ENCODE measurements around the gene CAMK2B.

CAMK2B gene

DNA sequence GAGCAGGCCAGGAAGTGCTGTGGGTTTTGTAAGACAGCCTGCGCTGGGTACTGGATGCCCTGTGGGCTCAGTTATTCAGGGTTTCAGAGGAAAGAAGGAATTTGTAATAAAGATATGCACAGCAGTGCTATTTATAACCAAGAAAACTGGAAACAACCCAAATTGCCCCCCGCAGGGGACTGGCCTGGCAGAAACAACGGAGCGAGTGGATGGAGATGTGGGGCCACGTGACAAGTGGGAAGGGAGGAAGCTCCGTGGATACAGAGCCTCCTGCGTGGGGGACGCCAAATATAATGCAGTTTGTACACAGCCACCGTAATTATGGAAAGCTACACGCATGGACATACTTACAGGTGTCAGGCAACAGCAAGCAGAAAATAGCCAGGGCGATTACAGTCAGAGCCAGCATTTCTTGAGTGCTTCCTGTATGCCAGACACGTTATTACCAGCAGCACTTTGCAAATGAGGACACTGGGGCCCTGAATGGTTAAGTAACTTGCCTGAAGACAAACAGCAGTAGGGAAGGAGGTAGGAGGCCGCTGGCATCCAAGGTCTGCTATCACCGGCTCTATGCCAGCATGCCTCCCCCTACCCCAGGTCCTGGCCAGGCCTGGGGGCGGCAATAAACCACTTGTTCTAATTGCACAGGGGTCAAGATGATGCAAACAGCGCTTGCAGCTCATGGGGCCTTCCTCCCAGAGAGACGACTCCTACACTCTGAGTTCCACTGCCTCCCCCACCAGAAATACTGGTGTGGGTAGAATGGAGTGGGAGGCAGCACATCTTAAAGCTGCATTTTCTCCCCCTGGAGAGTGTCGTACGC lies 8.7 kb upstream of the CAMK2B start:
- TF ChIP-seq, protein P1, sequence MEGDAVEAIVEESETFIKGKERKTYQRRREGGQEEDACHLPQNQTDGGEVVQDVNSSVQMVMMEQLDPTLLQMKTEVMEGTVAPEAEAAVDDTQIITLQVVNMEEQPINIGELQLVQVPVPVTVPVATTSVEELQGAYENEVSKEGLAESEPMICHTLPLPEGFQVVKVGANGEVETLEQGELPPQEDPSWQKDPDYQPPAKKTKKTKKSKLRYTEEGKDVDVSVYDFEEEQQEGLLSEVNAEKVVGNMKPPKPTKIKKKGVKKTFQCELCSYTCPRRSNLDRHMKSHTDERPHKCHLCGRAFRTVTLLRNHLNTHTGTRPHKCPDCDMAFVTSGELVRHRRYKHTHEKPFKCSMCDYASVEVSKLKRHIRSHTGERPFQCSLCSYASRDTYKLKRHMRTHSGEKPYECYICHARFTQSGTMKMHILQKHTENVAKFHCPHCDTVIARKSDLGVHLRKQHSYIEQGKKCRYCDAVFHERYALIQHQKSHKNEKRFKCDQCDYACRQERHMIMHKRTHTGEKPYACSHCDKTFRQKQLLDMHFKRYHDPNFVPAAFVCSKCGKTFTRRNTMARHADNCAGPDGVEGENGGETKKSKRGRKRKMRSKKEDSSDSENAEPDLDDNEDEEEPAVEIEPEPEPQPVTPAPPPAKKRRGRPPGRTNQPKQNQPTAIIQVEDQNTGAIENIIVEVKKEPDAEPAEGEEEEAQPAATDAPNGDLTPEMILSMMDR (IDR thresholded peaks at IDR 0.05; ENCODE audit: borderline replicate concordance, control extremely low read depth, extremely low read depth, insufficient read depth, missing control alignments): no peak
- DNase-seq (ENCODE audit: low spot score): no peak
- in situ Hi-C loops (cut with MboI; ENCODE audit: low sequenced_read_pairs, unreplicated experiment): no loop called here

DNA sequence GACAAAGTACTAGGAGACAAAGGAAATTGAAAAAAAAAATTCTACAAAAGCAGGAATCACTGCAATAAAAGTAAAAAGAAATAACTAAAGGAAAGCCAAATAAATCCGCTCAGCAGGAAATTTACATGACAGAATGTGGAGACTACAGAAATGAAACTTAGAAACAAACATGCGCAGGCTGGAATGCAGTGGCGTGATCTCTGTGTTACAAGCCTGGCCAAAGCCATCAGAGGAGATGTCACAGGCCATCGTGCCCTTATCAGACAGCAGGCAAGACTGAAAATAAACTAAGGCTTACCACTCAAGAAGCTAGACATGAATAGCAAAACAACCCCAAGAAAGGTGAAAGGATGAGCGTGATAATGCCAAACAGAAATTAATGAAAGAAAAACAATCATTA lies 6.3 kb upstream of the CAMK2B start:
- DNase-seq (ENCODE audit: low spot score): no peak
- TF ChIP-seq, protein P1 (IDR thresholded peaks at IDR 0.05; ENCODE audit: borderline replicate concordance, control extremely low read depth, extremely low read depth, insufficient read depth, missing control alignments): no peak
- in situ Hi-C loops (cut with MboI; ENCODE audit: low sequenced_read_pairs, unreplicated experiment): no loop called here

DNA sequence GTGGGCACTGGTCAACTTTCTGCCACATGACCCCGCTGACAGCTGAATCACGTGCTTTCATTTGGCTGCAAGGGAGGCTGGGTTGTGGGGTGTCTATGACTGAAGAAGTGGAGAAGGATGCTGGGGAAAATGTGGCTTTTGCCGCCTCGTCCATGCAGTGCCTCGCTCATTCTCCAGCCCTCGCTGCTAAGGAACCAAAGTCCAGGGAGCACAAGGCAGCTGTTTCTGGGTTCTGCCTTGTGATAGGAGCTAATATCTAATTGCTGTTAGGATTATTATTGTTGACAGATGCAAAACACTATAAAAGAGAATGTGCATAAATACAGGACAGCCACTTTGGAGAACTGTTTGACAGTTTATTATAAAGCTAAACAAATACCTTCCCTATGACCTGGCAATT lies 4.9 kb upstream of the CAMK2B start:
- no peak for DNase-seq (ENCODE audit: low spot score)
- in situ Hi-C loops (cut with MboI; ENCODE audit: low sequenced_read_pairs, unreplicated experiment): no loop called here
- TF ChIP-seq, protein P1 (IDR thresholded peaks at IDR 0.05; ENCODE audit: borderline replicate concordance, control extremely low read depth, extremely low read depth, insufficient read depth, missing control alignments): no peak

DNA sequence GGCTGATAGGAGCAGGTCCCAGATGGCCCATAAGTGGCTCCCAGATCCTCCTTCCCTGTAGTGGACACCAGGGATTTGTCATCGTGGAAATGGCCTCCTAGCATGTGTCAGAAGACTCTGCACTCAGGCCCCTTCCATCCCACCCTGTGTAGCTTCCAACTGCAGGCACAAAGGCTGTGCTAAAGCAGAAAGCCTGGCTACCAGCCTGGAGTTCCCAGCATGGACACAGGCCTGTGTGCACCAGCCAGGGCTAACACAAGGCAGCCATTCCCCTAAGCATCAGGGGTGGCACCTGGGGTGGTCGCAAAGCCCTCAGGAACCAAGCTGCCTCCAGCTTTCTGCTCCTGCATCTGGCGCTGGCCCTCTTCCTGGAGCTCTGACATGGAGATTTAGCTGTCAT lies 4.5 kb upstream of the CAMK2B start:
- TF ChIP-seq, protein P1 (IDR thresholded peaks at IDR 0.05; ENCODE audit: borderline replicate concordance, control extremely low read depth, extremely low read depth, insufficient read depth, missing control alignments): no peak
- in situ Hi-C loops (cut with MboI; ENCODE audit: low sequenced_read_pairs, unreplicated experiment): no loop called here

DNA sequence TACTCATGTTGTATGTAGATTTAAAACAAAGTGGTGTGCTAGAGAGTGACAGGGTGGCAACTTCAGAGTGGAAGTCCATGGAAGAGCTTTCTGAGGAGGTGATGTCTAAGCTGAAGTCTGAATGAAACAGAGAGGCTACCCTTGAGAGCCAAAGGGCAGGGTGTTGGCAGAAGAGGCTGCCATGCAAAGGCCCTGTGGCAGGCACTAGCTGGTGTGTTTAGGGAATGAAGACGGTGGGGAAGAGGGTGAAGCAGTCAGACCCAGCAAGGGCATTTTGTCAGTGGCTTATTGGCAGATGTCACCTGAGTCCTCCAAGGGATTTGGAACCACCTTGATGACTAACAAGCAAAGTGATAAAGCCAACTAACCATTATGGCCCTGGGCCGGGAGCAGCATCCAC lies 3.7 kb upstream of the CAMK2B start:
- in situ Hi-C loops (cut with MboI; ENCODE audit: low sequenced_read_pairs, unreplicated experiment): no loop called here
- TF ChIP-seq, protein P1 (IDR thresholded peaks at IDR 0.05; ENCODE audit: borderline replicate concordance, control extremely low read depth, extremely low read depth, insufficient read depth, missing control alignments): no peak
- no peak for DNase-seq (ENCODE audit: low spot score)

More for the DNA sequence above, 4.5 kb upstream of the CAMK2B start:
- no peak for DNase-seq (ENCODE audit: low spot score)

DNA sequence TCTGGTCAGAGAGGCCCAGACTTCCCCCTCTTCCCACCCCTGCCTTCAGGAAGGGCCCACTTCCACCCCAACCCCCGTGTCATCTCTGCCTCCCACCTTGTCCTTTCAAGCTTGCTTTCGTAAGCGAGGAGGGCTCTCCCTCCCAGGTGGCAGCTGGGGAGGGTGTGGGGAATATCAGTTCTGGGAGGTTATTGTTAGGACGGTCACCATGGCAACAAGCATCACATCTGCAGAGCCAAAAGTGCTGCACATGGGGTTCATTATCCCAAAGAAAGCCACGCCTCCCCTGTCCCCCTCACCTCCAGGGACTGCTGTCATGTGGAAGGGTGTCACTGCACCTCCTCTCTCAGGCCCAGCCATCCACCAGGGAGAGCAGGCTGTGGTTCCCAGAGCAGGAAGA lies 2.6 kb upstream of the CAMK2B start:
- in situ Hi-C loops (cut with MboI; ENCODE audit: low sequenced_read_pairs, unreplicated experiment): no loop called here

More for the DNA sequence above, 2.6 kb upstream of the CAMK2B start:
- TF ChIP-seq, protein P1 (IDR thresholded peaks at IDR 0.05; ENCODE audit: borderline replicate concordance, control extremely low read depth, extremely low read depth, insufficient read depth, missing control alignments): no peak
- DNase-seq (ENCODE audit: low spot score): no peak
